H1 (cell line): ENCODE measurements around the gene CAST. TPM values are rescaled to one million over a fixed set of nuclear protein-coding genes. Genes with fewer than 3 reads are reported as not detected.

Experiments used
- SUZ12 ChIP-seq: fragments of 200-600 bp; sonication (generic); IDR thresholded peaks from 2 replicates; pipeline ENCODE4 v1.6.1; 2012; ENCODE audit warnings: mild to moderate bottlenecking, inconsistent platforms, low read length, moderate library complexity, mixed read lengths
- polyA plus RNA-seq, 7 experiments: library from polyadenylated mRNA; depleted of rRNA in 3 of 7; stranded (reverse) in 5 of 7; unstranded in 2 of 7; fragments of >200 nt in 5 of 7; fragments of 200-250 nt in 2 of 7; gene quantifications; 1 replicate in 5 of 7; 2 replicates in 1 of 7; 4 replicates in 1 of 7; pipeline versions ENCODE4 v1.2.1 to v1.2.3, GENCODE V29; 2011 to 2013; ENCODE audit warnings: missing spikeins in 2 of 7, mixed read lengths in 2 of 7
- total RNA-seq: library from RNA; stranded (reverse); fragmentation: NEBNext Ultra II Directional; extraction: Animal tissue kit (Norgen Biotek cat#: 25700); gene quantifications from 2 replicates; pipeline ENCODE4 v1.2.1, GENCODE V29; 2021

Gene CAST
- total and polyA plus RNA-seq, 2 of the 8 experiments (the other 6 are each of a cell fraction or from before 2014, with no cell fraction given) = 9.0 to 48.2 TPM

DNA sequence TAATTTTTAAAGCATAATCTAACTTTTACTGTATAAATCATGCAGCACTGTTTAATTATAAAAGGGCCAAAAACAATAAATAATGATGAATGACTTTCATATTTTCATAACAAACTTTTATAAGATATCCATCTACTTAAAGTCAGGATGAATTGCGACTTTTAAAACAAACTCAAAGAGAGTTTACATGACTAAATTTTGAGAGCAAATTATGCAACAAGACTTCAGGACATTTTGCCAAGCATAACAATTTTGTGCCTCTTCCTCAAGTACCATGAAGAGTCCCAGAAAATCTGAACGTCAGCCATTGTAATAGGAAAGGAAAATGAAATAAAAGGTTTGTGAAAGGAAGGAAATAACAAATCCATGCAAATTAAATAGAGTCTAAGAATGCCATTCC lies 121.2 kb downstream of the CAST start (continued):
- no peak for TF ChIP-seq SUZ12
